Tibial artery (tissue), 4 donors: ENCODE measurements around the gene SARS1.
"Not testable (repeated sequence)": the region's sequence is repeated elsewhere in the genome, so short reads cannot be mapped to it uniquely, and the experiment has no call there.

Source experiments
- DNase-seq, 2 donors: peaks; one replicate each; pipeline ENCODE4 v3.0.0-alpha.2; 2019
- H3K27ac ChIP-seq, 2 donors: fragments of 200-600 bp; sonication (generic) in 1 of 2; 1 replicate in 1 of 2; 2 replicates in 1 of 2; pipeline ENCODE4 v1.5.1; 2018 to 2019; ENCODE audit warnings: mild to moderate bottlenecking in 1 of 2
- H3K27me3 ChIP-seq, 2 donors: fragments of 200-600 bp; sonication (generic) in 1 of 2; one replicate each; pipeline versions ENCODE4 v1.5.1 to v1.6.0; 2016 to 2019
- H3K36me3 ChIP-seq, 3 donors: fragments of 200-600 bp; sonication (generic) in 2 of 3; one replicate each; pipeline ENCODE4 v1.5.1; 2016 to 2019; ENCODE audit warnings: mild to moderate bottlenecking in 2 of 3
- H3K4me1 ChIP-seq, 4 donors: fragments of 200-600 bp; sonication (generic) in 2 of 4; 1 replicate in 3 of 4; 2 replicates in 1 of 4; pipeline ENCODE4 v1.5.1; 2016 to 2019
- H3K4me3 ChIP-seq, 2 donors: fragments of 200-600 bp; sonication (generic) in 1 of 2; 1 replicate in 1 of 2; 2 replicates in 1 of 2; pipeline ENCODE4 v1.5.1; 2018 to 2019; ENCODE audit warnings: mild to moderate bottlenecking in 2 of 2
- H3K9me3 ChIP-seq, 3 donors: fragments of 200-600 bp; sonication (generic) in 1 of 3; one replicate each; pipeline ENCODE4 v1.5.1; 2016 to 2019
- intact Hi-C: fragments of 100-400 bp; cut with DNase I; formaldehyde crosslinking; loops from one replicate; pipeline ENCODE4 v1.15.0; 2023; ENCODE audit warnings: low total_unique reads
- TF ChIP-seq, protein P1 (sequence below), 2 experiments: fragments of 200-600 bp in 1 of 2; fragments of 450-650 bp in 1 of 2; IDR thresholded peaks; one replicate each; pipeline ENCODE4 v1.5.1; 2017 to 2019; ENCODE audit warnings: antibody characterized with exemption in 2 of 2, mild to moderate bottlenecking in 1 of 2, moderate library complexity in 1 of 2

The SARS1 gene

DNA sequence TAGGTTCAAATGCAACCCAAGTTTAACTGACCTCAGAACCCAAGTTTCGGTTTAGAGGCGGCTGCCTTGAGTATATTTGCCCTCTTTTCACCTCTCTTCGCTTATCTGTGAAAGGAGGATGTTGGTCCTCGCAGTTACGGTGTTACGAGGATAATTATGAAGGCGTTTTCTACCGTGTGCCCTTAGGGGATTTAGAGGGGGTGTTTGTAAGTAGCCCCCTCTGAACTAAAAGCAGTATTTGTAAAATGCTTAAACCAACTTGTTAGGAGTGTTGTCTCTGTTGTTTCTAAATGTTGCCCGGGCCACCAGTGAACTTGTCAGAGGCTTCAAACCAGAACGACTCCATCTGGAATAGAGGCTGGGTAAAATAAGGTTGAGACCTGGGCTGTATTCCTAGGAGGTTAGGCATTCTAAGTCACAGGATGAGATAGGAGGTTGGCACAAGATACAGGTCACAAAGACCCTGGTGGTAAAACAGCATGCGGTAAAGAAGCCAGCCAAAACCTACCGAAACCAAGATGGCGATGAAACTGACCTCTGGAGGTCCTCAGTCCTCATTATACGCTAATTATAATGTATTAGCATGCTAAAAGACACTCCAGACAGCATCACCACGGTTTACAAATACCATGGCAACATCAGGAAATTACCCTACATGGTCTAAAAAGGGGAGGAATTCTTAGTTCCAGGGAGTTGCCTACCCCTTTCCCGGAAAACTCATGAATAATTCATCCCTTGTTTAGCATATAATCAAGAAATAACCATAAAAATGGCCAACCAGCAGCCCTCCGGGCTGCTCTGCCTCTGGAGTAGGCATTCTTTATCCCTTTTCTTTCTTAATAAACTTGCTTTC lies 70.3 kb downstream of the SARS1 start:
- no peak for DNase-seq
- TF ChIP-seq, protein P1, sequence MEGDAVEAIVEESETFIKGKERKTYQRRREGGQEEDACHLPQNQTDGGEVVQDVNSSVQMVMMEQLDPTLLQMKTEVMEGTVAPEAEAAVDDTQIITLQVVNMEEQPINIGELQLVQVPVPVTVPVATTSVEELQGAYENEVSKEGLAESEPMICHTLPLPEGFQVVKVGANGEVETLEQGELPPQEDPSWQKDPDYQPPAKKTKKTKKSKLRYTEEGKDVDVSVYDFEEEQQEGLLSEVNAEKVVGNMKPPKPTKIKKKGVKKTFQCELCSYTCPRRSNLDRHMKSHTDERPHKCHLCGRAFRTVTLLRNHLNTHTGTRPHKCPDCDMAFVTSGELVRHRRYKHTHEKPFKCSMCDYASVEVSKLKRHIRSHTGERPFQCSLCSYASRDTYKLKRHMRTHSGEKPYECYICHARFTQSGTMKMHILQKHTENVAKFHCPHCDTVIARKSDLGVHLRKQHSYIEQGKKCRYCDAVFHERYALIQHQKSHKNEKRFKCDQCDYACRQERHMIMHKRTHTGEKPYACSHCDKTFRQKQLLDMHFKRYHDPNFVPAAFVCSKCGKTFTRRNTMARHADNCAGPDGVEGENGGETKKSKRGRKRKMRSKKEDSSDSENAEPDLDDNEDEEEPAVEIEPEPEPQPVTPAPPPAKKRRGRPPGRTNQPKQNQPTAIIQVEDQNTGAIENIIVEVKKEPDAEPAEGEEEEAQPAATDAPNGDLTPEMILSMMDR (IDR thresholded peaks at IDR 0.05), result no peak

DNA sequence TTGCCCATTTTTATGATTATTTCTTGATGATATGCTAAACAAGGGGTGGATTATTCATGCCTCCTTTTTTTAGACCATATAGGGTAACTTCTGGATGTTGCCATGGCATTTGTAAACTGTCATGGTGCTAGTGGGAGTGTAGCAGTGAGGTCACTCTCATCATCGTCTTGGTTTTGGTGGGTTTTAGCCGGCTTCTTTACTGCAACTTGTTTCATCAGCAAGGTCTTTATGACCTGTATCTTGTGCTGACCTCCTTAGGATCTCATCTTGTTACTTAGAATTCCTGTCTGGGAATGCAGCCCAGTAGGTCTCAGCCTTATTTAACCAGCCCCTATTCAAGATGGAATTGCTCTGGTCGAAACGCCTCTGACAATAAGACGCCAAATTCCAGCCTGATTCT lies 73.0 kb downstream of the SARS1 start:
- intact Hi-C loops, result loop anchor here (10.0 kb wide), 2 partner anchors 68 to 1132 kb away; no protein-coding TSS in a partner anchor
- not testable (repeated sequence) for H3K9me3 ChIP-seq, DNase-seq

More for the DNA sequence above, 70.3 kb downstream of the SARS1 start:
- no peaks in the 10 kb centered on the region for H3K27me3 ChIP-seq
- H3K4me1 ChIP-seq, result peaks cover 0 to 22% (median 21%) of the 10 kb centered on the region in 4 donors
- intact Hi-C loops, result loop anchor here (10.0 kb wide), 2 partner anchors 71 to 1129 kb away; no protein-coding TSS in a partner anchor
- H3K9me3 ChIP-seq, result no peaks in the 10 kb centered on the region
- H3K27ac ChIP-seq, result peak overlapping the region; percentile 79 to 87
- H3K36me3 ChIP-seq, result no peaks in the 10 kb centered on the region
- H3K4me3 ChIP-seq, result peak overlapping the region; percentile 54 to 59

More for the DNA sequence above, 73.0 kb downstream of the SARS1 start:
- not testable (repeated sequence) for H3K27me3 ChIP-seq, H3K4me3 ChIP-seq, H3K36me3 ChIP-seq, H3K27ac ChIP-seq
- peaks cover 0 to 19% (median 19%) of the 10 kb centered on the region in 4 donors for H3K4me1 ChIP-seq
